ENCODE data around the gene KRTAP23-1. TPM values are rescaled to one million over a fixed set of nuclear protein-coding genes. Genes with fewer than 3 reads are reported as not detected.

Gene KRTAP23-1
- total and polyA plus RNA-seq, 4 donors = not detected

DNA sequence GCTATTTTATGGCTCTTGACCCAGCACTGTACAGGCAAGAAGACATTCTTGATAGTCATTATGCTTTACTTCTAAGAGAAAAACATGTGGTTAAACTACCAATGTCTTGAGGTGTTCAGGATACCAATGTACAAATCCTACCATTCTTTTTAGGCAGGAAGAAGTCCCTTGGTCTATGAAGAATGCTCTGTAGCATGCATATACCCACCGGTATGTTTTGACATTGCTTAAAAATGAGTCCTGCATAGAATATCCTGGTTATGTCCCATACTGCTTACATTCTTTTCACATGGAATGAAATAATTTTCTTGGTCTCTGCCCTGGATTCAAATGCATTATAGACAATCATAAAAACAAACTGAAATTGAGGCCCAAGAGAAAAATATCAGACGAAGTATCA is 15.7 kb downstream of the KRTAP23-1 start:
- H3K27ac ChIP-seq (ENCODE audit: low read depth in 1 of 2, low read length in 2 of 2) = no peak overlapping the region
- H3K4me3 ChIP-seq (ENCODE audit: low read depth in 1 of 3, low read length in 3 of 3) = no peak overlapping the region
- H3K4me1 ChIP-seq (ENCODE audit: control insufficient read depth in 4 of 4, insufficient read depth in 4 of 4, low read length in 3 of 4) = no peaks in the 10 kb centered on the region
- no peak for DNase-seq (ENCODE audit: low spot score)
- H3K36me3 ChIP-seq (ENCODE audit: control insufficient read depth in 4 of 4, insufficient read depth in 3 of 4, low read depth in 1 of 4, low read length in 3 of 4) = no peaks in the 10 kb centered on the region
- H3K9ac ChIP-seq (ENCODE audit: low read depth in 1 of 2, low read length in 2 of 2) = no peak overlapping the region
- no peaks in the 10 kb centered on the region for H3K9me3 ChIP-seq (ENCODE audit: control insufficient read depth in 4 of 4, low read length in 3 of 4)
- TF ChIP-seq SP1 (IDR thresholded peaks at IDR 0.05) (no peak), YY1 (IDR thresholded peaks at IDR 0.05) (no peak), GABPA (IDR thresholded peaks at IDR 0.05 in 1 of 2, conservative IDR thresholded peaks at IDR 0.05 in 1 of 2) (no peak), HNF4A (conservative IDR thresholded peaks at IDR 0.05) (no peak), HNF4G (IDR thresholded peaks at IDR 0.05) (no peak), JUND (IDR thresholded peaks at IDR 0.05) (no peak), EGR1 (IDR thresholded peaks at IDR 0.05; ENCODE audit: low read depth in 2 of 2) (no peak), TAF1 (conservative IDR thresholded peaks at IDR 0.05) (no peak), RAD21 (IDR thresholded peaks at IDR 0.05) (no peak), NR2F2 (IDR thresholded peaks at IDR 0.05) (no peak), FOXA1 (IDR thresholded peaks at IDR 0.05) (no peak), FOXA2 (IDR thresholded peaks at IDR 0.05) (no peak), RXRA (IDR thresholded peaks at IDR 0.05) (no peak)
- TF ChIP-seq, protein P1, sequence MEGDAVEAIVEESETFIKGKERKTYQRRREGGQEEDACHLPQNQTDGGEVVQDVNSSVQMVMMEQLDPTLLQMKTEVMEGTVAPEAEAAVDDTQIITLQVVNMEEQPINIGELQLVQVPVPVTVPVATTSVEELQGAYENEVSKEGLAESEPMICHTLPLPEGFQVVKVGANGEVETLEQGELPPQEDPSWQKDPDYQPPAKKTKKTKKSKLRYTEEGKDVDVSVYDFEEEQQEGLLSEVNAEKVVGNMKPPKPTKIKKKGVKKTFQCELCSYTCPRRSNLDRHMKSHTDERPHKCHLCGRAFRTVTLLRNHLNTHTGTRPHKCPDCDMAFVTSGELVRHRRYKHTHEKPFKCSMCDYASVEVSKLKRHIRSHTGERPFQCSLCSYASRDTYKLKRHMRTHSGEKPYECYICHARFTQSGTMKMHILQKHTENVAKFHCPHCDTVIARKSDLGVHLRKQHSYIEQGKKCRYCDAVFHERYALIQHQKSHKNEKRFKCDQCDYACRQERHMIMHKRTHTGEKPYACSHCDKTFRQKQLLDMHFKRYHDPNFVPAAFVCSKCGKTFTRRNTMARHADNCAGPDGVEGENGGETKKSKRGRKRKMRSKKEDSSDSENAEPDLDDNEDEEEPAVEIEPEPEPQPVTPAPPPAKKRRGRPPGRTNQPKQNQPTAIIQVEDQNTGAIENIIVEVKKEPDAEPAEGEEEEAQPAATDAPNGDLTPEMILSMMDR (IDR thresholded peaks at IDR 0.05; ENCODE audit: low read depth, low read length, missing input control) = no peak
- TF ChIP-seq, protein P2, sequence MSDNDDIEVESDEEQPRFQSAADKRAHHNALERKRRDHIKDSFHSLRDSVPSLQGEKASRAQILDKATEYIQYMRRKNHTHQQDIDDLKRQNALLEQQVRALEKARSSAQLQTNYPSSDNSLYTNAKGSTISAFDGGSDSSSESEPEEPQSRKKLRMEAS (IDR thresholded peaks at IDR 0.05) = no peak
- TF ChIP-seq, protein P3, sequence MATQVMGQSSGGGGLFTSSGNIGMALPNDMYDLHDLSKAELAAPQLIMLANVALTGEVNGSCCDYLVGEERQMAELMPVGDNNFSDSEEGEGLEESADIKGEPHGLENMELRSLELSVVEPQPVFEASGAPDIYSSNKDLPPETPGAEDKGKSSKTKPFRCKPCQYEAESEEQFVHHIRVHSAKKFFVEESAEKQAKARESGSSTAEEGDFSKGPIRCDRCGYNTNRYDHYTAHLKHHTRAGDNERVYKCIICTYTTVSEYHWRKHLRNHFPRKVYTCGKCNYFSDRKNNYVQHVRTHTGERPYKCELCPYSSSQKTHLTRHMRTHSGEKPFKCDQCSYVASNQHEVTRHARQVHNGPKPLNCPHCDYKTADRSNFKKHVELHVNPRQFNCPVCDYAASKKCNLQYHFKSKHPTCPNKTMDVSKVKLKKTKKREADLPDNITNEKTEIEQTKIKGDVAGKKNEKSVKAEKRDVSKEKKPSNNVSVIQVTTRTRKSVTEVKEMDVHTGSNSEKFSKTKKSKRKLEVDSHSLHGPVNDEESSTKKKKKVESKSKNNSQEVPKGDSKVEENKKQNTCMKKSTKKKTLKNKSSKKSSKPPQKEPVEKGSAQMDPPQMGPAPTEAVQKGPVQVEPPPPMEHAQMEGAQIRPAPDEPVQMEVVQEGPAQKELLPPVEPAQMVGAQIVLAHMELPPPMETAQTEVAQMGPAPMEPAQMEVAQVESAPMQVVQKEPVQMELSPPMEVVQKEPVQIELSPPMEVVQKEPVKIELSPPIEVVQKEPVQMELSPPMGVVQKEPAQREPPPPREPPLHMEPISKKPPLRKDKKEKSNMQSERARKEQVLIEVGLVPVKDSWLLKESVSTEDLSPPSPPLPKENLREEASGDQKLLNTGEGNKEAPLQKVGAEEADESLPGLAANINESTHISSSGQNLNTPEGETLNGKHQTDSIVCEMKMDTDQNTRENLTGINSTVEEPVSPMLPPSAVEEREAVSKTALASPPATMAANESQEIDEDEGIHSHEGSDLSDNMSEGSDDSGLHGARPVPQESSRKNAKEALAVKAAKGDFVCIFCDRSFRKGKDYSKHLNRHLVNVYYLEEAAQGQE (IDR thresholded peaks at IDR 0.05) = no peak
- TF ChIP-seq, protein P4, sequence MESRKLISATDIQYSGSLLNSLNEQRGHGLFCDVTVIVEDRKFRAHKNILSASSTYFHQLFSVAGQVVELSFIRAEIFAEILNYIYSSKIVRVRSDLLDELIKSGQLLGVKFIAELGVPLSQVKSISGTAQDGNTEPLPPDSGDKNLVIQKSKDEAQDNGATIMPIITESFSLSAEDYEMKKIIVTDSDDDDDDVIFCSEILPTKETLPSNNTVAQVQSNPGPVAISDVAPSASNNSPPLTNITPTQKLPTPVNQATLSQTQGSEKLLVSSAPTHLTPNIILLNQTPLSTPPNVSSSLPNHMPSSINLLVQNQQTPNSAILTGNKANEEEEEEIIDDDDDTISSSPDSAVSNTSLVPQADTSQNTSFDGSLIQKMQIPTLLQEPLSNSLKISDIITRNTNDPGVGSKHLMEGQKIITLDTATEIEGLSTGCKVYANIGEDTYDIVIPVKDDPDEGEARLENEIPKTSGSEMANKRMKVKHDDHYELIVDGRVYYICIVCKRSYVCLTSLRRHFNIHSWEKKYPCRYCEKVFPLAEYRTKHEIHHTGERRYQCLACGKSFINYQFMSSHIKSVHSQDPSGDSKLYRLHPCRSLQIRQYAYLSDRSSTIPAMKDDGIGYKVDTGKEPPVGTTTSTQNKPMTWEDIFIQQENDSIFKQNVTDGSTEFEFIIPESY (IDR thresholded peaks at IDR 0.05) = no peak
- TF ChIP-seq, protein P5, sequence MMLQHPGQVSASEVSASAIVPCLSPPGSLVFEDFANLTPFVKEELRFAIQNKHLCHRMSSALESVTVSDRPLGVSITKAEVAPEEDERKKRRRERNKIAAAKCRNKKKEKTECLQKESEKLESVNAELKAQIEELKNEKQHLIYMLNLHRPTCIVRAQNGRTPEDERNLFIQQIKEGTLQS (IDR thresholded peaks at IDR 0.05) = no peak
- 76% methylated on average over 2 of the region's 2 CpGs for WGBS
- H3K27me3 ChIP-seq (ENCODE audit: control insufficient read depth in 4 of 4, insufficient read depth in 4 of 4, low read length in 3 of 4) = peaks cover 0 to 3% (median 0%) of the 10 kb centered on the region in 4 donors
